GM12892 (cell line): ENCODE measurements around the gene TRPC4AP.

Experiments
- DNase-seq: peaks from one replicate; pipeline ENCODE4 v3.0.0; 2011; ENCODE audit not compliant: insufficient read length
- FAIRE-seq: peaks from 2 replicates; lab custom pipeline; 2011; peaks lifted over from hg19 to GRCh38; lab: Jason Lieb, UNC
- POLR2A ChIP-seq: IDR thresholded peaks from 2 replicates; pipeline ENCODE4 v1.6.1; 2011; ENCODE audit warnings: low read depth, low read length, control low read depth
- POLR2AphosphoS5 ChIP-seq: IDR thresholded peaks from 2 replicates; pipeline ENCODE4 v1.6.1; 2011; ENCODE audit warnings: low read depth, low read length, control low read depth
- TAF1 ChIP-seq: IDR thresholded peaks from 2 replicates; pipeline ENCODE4 v1.6.1; 2011; ENCODE audit warnings: low read depth, mild to moderate bottlenecking, control low read depth, low read length, borderline replicate concordance

TRPC4AP gene

DNA sequence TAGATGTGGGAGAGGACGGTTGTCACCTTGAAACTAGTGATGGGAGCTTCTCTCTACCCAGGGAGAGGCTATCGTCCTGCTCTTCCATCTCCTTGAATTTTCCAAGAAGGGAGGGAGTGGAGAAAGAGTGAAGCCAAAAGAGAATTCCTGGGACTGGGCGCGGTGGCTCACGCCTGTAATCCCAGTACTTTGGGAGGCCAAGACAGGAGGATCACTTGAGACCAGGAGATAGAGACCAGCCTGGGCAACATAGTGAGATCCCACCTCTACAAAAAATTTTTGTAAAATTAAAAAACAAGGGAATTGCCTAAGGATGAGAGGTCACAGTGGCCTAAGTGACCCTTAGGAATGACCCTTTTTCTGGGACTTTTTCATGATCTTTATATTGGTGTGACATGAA is 128.1 kb downstream of the TRPC4AP start:
- no peak for TF ChIP-seq POLR2AphosphoS5
- no peak for TF ChIP-seq TAF1
- no peak for TF ChIP-seq POLR2A

DNA sequence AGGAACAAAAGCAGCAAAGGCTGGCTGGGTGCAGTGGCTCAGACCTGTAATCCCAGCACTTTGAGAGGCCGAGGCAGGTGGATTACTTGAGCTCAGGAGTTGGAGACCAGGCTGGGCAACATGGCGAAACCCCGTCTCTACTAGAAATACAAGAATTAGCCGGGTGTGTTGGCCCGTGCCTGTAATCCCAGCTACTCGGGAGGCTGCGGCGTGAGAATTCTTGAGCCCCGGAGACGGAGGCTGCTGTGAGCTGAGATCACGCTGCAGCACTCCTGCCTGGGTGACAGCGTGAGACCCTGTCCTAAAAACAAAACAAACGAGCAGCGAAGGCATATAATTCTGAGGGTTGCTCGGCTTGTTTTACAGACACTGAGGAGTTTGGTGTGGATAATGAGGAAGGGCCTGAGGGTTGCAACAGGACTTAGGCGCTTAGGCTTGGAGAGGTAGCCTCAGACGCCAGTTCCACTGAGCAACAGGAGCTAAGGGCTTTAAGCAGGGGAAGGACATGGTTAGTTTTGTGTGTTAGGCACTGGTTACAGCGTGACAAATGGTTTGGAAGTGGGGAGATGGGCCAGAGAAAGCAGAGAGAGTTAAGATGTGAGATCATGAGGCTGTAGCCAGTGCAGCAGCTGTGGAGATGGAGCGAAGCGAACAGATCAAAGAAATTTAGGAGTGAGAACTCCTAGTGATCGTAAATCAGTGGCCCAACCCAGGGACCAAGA is 135.7 kb downstream of the TRPC4AP start:
- no peak for FAIRE-seq
- TF ChIP-seq POLR2AphosphoS5, result no peak
- TF ChIP-seq TAF1, result no peak
- TF ChIP-seq POLR2A, result no peak
- no peak for DNase-seq

More for the DNA sequence above, 128.1 kb downstream of the TRPC4AP start:
- no peak for FAIRE-seq
- DNase-seq, result no peak

DNA sequence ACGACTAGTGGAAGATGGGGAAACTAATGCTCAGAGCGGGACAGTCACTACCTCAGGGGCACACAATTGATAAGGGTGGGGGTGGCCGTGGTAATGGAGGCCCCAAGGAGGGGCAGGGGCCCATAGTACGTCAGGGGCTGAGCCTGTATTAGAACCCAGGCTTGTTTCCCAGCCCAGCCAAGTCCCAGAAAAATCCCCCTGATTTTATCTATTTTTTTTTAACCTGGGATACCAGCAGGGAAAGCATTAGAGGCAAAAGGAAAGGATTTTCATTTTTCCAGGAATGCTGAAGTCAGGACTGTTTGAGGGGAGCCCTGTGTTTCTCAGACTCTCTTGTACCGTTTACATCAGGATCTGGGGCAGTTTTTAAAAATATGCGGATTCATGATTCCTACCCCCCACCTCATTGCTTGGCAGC is 136.6 kb downstream of the TRPC4AP start:
- DNase-seq, result no peak
- no peak for FAIRE-seq
- TF ChIP-seq POLR2A, result no peak

DNA sequence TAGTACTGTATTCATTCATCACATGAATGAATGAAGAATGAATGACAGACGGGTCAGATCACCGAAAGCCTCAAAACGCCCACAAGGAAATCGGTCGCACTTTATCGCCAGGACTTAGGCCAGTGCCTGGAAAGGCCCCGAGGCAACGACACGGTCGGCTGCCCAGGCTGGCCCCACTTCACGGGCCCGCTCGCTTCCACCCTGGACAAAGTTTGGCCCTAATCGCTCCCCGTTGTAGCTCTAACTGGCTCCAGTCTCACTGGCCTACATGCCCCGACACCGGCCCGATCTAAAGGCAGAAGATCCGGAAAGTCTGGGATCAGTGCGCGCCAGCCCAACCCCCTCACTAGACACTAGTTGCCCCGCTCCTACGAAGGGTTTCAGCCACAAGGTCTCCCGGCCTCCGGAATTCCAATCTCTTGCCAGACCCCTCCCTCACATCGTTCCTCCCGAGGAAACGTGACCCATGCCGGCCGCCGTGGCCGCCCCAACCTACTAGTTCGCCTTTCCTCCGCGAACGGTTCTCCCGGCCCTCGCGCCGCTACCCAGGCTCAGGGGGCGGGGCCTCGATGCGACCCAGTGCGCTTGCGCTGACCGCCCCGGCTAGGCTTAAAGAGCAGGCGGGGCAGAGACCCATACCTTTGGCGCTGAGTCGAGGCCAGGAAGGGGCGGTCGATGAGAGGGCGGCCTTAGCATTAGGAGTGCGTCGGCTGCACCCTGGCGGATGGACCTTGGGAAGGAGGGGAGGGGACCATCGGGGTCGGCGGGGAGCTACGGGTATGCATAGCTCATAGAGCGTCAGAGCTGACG is 137.2 kb downstream of the TRPC4AP start, which contains the start of the genes GSS and MYH7B:
Gene GSS, minus strand, starts transcription at position 576 of the 810 bp plus-strand sequence. CDS start 3,954 bp downstream, outside the sequence.
Gene MYH7B, plus strand, starts transcription at position 638 of the 810 bp plus-strand sequence. CDS start 22,138 bp downstream, outside the sequence.
- TF ChIP-seq TAF1 (peak; percentile 96), POLR2A (peak; percentile 89), POLR2AphosphoS5 (peak; percentile 79; the same call in 1 of the 2 replicates)
- DNase-seq (peak; percentile 93), FAIRE-seq (peak; percentile 84)

DNA sequence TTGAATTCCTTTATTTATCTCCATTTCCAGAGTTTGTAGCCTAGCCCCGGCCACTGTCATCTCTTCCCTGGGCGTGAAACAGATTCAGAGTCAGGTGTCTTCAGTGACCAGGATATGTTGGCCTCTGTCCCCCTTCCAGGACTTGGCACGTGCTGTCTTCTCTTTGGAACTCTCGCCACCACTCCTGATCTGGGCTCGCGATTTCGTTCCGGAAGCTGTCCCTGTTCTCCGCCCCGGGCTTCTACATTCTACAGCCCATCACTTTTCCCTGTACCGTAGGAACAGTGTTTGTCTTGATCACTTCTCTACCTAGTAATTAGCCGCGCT is 137.7 kb downstream of the TRPC4AP start:
- TF ChIP-seq TAF1 (no peak), POLR2A (no peak), POLR2AphosphoS5 (no peak)
- no peak for DNase-seq
- no peak for FAIRE-seq

DNA sequence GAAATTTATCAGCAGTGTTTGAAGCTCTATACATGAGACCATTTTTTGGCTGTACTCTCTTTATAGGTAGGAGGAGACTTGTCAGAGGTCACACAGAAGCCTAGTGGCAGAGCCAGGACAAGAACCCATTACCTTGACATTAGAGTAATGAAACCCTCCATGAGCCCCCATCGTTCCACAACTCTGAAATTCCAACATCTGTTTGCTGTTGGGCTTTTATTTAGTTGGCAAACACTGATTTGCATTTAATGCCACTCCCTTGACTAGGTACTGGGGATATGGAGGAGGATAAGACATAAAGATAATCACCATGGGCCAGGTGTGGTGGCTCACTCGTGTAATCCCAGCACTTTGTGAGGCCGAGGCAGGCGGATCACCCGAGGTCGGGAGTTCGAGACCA is 138.6 kb downstream of the TRPC4AP start:
- TF ChIP-seq POLR2A (no peak), TAF1 (no peak), POLR2AphosphoS5 (no peak)
- DNase-seq (no peak), FAIRE-seq (no peak)

DNA sequence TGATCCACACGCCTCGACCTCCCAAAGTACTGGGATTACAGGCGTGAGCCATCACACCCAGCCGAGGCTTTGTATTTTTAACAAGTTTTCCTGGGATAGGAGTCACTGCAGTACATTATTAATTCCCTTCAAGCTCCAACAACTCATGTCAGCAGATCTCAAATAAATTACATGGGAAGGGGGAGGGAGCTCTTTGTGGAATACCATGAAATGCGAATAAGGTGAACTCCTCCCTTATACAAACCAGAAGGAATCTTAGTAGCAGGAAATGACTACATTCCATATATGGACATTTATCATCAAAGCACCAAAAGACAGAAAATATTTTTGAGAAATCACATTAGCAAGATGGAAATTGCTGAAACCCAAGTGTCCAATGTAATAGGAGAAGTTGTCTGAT is 139.9 kb downstream of the TRPC4AP start:
- DNase-seq, result no peak
- FAIRE-seq, result no peak
- no peak for TF ChIP-seq TAF1
- TF ChIP-seq POLR2AphosphoS5, result no peak
- TF ChIP-seq POLR2A, result no peak
